NCI-H526 treated with DMSO at 0.1 percent for 48 hours (cell line): Measurements from ENCODE around the gene FZD2.
"Not testable (repeated sequence)": the region's sequence is repeated elsewhere in the genome, so short reads cannot be mapped to it uniquely, and the experiment has no call there.

Experiments used
- DNase-seq: peaks from one replicate; lab custom pipeline; 2025; lab: John Stamatoyannopoulos, UW

Gene FZD2

DNA sequence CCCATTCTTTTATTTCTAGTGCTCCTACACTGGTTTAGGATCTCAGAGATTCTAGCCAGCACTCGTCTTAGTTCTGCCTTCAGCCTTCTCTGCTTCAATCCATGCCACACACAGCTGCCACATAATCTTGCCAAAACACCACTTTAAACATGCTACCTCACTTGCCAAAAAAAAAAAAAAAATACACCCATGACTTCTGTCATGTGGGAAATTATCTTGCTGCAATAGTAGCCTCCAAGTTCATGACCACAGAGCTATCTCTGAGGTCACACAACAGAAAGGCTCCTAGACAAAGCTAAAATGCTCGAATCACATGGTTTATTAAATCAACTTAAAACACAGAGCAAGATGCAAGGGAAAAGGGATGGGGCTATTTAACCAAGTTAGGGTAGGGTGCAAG is 18.1 kb downstream of the FZD2 start:
- DNase-seq: no peak

DNA sequence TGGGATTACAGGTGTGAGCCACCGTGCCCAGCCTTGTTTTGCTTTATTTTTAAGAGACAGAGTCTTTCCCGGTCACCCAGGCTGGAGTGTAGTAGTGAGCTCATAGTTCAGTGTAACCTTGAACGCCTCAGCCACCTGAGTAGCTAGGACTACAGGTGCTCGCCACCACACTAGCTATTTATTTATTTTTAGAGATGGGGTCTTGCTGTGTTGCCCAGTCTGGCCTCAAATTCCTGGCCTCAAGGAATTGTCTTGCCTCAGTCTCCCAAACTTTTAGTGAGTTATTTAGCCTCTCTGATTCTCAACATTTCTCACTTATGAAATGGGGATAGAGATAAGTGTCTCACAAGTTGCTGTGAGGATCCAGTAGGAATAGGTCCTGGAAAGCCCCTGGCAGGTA is 21.7 kb downstream of the FZD2 start:
- DNase-seq: no peak

DNA sequence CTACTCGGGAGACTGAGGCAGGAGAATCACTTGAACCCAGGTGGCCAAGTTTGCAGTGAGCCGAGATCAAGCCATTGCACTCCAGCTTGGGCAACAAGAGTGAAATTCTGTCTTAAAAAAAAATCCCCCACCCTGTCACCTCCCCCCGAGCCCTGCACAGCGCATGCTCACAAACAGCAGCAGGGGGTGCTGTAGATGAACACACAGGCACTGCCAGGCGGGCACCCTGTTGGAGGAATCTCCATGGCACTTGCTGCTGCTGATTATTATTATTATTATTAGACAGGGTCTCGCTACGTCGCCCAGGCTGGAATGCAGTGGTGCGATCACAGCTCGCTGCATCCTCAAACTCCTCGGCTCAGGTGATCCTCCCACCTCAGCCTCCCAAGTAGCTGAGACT is 24.6 kb downstream of the FZD2 start:
- DNase-seq: no peak

DNA sequence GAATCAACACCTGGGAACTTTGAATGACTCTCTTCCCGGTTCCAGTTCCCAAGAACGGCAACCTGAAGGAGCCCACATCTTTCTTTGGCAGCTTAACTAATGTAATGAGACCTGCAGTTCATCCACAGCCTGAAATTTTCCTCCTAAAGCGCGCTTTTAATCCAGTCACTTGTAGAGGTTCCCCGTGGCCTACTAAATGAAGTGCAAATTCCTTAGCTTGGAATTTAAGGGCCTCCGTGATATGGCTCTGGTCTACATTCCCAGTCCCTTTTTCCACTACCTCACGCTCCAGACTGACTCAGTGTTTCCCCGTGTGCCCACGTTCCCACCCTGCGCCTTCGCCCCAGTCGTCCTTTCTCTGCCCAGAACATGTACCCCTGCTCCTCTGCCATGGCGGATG is 27.2 kb downstream of the FZD2 start:
- DNase-seq: no peak

DNA sequence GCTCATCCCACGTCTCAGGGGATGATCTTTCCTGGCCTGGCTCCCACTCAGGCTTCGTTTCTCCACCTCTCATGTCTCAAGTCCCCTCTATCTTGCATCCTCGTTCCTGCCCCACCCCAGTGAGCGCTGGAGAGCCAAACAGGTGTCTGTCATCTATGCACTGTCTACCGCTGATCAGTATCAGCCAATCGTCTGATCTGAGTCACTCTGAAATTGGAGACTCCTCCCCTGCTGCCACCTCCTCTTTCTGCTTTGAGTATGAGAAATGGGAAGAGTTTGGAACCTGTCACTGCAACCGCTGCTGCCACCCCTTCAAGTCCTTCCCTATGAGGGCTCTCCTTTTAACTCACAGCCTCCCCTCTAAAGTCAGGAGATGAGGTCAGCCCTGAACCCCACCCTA is 28.0 kb downstream of the FZD2 start:
- DNase-seq: no peak

DNA sequence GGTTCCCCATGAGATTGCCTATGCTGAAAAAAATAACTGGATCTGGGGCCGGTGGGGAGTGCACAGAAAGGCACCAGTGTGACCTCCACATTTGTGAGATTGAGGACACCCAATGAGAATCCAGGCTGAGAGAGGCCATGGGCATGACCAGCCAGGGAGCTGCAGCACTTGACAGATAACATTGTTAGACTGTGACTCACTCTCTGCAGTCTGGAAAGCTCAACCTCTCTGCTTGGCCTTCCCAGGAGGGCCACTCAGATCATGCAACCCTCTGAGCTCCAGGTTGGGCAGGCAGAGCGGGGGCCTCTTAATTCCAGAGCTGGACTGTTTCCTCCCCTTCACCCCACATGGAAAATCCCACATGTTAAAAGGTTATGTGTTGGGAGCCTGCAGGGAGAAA is 30.1 kb downstream of the FZD2 start:
- no peak for DNase-seq

DNA sequence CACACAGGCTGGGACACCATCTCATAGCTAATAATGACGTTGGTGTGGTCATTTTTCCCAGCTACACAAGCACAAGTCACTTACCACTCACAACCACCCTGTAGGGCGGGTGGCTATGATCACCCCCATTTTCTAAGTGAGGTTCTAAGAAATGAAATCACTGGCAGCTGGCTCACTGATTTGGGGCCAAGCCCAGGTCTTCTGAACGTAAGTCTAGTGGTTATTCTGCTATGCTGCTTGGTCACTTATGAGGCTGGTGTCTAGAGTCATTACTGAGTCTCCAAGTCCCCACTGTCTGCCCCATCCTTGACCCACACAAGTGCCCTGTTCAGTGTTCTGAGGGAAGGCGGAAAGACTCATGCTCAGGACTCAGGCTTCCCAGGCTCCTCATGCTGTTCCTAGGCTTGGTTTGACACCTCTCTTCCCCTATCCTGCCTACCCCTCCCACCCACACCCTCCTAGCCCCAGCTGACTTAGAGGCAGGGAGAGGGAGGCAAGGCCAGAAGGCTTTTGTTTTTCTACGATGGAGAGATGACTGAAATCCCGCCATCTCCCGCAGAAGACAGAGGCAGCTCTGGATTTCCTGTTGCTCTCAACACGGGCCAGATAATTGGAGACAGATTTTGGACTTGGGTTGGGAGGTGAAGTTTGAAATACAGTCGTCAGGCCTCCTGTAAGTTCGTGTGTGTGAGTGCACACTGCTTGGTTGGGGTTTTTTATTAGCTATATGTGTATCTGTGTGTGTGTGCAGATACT is 32.2 kb downstream of the FZD2 start:
- no peak for DNase-seq

DNA sequence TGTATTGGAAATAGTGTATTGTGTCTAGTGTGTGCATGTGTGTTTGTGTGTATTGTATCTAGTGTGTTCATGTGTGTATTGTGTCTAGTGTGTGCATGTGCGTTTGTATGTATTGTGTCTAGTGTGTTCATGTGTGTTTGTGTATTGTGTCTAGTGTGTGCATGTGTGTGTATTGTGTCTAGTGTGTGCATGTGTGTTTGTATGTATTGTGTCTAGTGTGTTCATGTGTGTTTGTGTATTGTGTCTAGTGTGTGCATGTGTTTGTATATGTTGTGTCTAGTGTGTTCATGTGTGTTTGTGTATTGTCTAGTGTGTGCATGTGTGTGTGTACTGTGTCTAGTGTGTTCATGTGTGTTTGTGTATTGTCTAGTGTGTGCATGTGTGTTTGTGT is 32.8 kb downstream of the FZD2 start:
- not testable (repeated sequence) for DNase-seq

DNA sequence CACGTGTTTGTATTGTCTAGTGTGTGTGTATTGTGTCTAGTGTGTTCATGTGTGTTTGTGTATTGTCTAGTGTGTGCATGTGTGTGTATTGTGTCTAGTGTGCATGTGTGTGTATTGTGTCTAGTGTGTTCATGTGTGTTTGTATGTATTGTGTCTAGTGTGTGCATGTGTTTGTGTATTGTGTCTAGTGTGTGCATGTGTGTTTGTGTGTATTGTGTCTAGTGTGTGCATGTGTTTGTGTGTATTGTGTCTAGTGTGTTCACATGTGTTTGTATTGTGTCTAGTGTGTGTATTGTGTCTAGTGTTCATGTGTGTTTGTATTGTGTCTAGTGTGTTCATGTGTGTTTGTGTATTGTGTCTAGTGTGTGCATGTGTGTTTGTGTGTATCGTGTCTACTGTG is 33.5 kb downstream of the FZD2 start:
- not testable (repeated sequence) for DNase-seq

DNA sequence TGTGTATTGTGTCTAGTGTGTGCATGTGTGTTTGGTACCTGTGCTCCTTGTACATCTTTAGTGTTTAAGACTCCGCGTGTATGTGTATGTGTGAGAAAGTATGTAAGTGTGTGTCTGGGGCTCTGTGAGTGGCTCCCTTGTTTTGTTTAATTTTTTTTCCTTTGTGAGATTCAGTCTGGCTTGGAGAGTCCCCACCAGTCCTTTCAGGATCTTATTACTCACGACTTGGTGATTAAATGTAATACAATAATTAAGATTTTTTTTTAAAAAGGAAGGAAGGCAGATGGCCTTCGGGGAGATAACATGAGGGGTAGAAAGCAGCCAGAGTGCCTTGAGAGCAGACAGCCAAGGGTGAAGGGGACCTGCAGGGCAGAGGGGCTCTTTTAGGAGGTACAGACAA is 33.9 kb downstream of the FZD2 start:
- no peak for DNase-seq

DNA sequence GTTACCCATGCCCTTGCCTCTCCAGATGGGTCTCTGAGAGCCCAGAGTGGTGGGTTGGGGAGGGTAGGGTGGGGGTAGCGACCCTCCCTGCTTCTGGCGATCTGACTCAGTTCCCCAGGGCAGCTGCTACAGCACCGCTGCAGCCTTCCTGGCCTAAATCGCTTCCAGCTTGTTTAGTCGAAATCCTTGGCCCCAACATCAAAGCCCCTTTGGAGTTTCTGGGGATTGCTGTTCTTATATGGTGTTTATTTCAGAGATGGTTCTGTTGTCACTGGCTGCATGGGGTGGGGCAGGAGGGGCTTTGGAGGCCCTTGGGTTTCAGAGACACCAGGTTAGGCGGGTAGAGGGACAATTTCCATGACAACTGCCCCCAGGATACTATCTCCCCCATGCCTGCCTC is 35.9 kb downstream of the FZD2 start:
- DNase-seq: no peak

DNA sequence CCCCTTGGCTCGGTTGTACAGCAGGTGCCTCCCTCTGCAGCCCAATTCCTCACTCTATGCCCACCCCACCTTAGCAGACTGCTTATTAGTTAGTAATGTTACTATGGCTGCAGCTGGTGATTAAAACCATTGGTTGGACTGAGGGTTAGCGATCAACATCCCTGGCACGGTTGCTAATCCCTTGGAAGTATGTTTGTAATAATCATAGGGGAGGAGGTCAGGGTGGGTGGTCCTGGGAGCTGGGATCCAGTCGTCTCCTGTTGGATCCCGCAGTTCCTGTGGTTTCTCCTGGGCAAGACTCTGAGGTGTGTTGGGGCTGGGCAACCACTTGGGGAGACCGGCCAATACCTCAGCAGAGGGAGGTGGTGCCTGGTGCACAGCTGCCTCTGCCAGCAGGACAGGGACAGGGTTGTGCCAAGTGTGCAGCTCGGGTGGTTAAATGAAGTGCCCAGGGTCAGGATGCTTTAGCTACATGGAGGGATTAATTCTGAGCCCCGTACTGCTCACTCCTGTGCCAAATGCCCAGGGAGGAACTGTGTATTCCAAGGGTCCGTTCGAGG is 38.0 kb downstream of the FZD2 start:
- DNase-seq: no peak

DNA sequence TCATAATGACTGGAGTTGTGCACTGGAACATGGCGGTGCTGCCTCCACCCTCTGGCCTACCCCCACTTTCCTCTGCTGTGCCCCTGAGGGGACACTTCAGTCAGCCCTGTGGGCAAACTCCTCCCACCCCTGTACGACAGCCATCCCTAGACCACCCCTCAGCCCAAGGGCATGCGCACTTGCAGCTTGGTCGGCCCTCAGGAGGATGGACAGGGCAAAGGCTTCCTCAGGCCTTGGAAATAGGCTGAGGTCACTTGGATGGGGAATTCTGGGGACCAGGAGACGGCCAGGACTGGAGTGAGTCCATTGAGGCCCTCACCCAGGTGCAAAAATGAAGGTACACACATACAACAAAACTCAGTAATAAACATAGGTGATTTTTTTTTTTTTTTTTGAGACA is 41.0 kb downstream of the FZD2 start:
- no peak for DNase-seq

DNA sequence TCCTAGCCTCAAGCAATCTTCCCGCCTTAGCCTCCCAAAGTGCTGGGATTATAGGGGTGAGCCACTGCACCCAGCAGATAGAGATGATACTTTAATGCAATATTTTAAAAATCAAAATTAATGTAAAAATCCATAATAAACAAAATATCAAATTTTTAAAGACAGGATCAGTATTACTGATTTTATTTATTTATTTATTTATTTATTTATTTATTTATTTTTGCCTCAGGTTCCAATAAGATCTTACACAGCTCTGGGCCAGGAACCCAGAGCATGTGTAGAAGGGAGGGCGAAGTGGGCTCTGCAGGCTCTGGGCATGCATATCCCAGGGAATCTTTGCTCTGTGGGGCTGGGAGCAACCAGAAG is 41.6 kb downstream of the FZD2 start:
- no peak for DNase-seq

DNA sequence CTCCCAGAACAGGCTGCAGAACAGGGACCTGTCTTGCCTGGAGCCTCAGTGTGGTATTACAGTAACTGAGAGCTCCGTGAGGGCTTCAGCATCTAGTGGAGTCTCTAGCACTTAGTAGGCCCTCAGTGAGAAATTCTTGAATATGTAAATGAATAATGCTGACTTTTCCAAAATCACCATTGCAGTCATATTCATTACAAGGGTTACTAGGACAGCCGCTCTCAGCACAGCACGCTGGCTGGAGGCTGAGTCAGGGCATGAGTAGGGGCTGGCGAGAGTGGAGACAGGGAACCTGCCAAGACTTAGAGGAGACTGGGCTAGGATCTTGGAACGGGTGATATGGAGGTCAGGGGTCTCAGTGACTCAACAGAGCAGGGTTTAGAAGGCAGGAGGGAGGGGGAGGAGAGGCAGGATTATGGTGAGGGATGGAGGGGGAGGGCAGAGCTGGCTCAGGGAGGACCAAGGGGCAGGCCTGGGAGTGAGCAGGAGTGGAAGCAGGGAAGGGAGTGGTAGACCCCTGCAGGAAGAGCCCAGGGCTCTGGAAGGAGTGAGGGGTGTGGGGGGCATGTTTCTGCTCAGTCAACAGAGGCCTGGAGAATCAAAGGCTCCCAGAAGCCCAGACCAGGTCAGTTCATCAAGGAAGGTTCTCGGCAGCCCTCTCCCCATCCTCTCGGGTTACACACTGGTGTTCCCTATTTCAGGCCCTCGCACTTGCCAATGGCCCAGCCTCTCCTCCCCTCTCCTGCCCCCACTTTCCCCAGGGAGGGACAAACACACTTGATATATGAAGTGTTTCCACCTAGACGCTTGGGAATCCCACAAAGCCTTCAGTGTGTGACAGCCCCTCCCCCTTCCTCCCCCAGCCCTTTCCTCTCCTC is 42.3 kb downstream of the FZD2 start:
- DNase-seq: no peak

DNA sequence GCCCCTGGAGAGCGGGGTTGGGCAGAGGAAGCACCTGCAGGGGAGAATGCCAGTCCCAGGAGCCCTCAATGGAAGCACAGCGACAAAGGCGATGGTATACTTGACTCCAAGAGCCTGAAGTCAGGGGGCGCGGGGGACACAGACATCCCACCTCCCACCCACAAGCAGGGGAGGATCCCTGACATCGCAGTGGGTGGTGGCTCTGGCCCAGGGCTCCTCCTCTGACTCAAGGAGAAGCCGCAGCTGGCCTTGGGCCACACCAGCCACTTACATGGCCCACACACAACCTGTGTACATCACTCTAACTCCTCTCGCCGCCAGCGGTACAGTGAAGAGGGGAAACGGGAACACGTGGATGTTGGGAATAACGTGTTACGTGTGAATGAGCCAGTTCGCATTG is 44.3 kb downstream of the FZD2 start:
- no peak for DNase-seq

DNA sequence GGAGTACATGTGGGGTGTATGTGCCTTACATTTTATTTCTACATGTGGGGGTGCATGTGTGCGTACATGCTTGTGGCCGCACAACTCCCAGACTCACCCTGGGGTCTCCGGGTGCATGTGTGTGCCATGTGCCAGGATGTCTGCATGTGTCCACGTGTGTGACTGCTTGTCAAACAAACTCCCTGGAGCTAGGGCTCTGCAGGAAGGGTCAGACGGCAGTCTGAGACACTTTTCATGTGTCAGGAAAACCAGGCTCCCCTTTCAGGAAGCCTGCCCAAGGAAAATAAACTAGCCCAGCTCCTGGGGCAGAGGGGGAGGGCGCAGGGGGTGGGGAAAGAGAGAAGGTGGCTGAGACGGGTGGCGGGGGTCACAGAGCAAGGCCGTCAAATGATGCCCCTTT is 44.7 kb downstream of the FZD2 start:
- no peak for DNase-seq

DNA sequence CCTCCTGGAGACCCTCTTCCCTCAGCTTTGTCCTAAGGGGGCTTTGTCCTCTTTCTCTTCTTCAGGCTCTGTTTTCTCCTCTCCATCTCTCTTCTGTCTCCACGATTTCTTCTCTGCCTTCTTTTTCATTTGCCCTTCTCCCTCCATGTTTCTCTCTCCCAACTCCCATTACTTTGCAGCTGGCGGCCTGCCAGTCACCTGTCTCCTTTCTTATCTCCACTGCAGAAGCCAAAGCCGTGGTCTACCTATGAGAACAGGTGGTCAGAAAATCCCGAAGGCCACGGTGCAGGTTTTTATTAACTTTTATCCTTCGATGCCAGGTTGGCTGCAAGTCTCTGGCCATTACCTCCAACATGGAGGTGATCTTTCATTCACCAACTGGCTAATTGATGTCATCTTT is 45.1 kb downstream of the FZD2 start:
- DNase-seq: no peak

DNA sequence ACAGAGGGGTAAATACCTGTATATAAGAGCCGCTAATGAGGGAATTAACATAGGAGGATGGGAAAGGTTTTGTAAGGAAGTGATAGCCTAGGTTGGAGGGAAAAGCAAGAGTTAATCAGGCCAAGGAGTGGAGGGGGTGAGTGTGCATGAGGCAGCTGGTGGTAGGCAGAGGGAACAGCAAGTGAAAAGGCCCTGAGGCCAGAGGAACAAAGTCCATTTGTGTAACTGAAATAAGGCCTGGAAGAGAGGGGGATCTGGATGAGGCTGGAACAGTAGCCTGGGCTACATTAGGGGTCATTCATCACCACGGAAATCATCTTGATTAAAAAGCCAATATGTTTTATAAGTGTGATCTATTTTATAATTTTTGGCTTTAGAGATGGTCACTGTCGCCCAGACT is 45.7 kb downstream of the FZD2 start:
- DNase-seq: no peak

DNA sequence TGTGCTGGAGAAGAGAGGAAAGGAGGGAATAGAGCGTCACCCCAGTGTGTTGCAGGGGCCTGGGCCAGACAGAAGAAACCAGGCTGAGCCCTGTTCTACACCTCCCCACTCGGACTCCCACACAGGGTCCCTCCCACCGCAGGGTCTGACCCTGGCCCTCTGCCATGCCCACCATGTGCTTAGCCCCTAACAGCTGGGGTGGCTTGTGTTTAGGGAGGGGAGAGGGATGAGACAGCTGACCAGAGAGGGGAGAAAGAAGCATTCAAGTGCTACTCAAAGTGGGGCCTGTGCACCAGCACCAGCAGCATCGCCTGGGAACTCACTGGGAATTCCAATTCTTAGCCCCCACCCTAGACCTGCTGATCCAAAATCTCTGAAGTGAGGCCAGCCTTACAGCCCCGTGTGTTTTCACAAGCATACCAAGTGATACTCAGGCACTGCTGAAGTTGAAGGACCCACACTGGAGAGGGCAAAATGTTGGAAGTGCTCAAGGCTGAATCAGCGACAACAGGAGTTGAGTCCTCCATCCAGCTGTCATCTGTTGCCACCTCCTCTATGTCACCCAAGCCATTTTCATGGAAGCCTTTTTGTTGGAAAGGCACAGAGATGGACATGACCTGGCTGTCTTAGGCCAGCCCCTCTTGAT is 47.0 kb downstream of the FZD2 start:
- DNase-seq: no peak

DNA sequence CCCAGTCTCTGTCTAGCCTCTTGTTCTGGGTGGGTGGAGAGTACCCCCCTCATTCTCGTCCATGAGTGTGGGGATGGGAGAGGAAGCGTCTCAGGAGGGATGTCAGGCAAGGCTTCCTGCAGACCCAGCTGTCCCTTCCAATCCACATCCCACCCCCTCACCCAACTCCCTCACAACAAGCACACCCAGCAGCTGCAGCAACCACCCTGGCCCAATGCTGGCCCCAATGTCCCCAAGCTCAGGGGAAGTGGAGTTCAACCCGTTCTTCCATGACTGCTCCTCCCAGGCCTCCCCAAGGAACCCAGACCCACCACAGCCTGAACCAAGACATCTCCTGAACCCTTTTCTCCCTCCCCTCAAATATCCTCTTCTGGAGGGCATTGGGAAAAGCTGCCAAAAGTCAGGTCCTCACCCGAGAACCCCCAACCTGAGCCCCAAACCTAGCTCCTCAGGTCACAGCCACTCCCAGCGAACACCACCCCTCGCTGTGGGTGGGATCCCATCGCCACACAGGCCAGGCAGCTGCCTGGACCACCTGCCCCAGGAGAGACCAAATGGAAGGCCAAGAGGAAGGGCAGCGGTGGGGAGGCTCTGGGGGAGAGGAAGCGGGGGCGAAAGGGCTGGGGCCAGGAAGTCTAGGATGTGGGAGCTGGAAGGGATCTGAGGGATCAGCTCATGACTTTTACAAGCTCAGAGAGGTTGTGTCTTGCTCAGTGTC is 47.6 kb downstream of the FZD2 start:
- DNase-seq: no peak

DNA sequence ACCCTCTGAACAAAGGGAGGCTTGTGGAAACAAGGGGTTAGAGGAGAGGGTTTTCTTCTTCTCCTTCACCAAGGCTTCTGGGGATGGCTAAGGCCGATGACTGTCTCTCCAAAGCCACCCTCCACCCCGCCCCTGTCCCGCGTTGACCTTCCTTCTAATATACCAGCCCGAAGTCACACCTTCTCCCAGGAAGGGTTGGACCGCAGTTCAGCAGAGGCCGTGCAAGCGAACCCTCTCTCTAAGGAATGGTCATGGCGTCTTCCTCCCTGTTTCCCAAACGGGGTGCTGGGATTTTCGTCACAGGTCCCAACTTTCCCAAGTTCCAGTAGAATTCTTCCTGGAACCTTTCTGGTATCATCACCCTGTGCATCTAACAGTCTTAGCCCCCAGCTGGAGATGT is 49.4 kb downstream of the FZD2 start:
- DNase-seq: no peak
